Keratinocyte (primary cell): ENCODE results near the gene PIGU. TPM values are rescaled to one million over a fixed set of nuclear protein-coding genes. Genes with fewer than 3 reads are reported as not detected.

Experiments
- DNase-seq: peaks from one replicate; pipeline ENCODE4 v3.0.0-alpha.2; 2011; ENCODE audit warnings: low read depth, missing footprints, low spot score
- FAIRE-seq: peaks from 2 replicates; lab custom pipeline; 2011; peaks lifted over from hg19 to GRCh38; lab: Jason Lieb, UNC
- H2AFZ ChIP-seq: 2 replicates; pipeline ENCODE4 v1.6.0; 2012; ENCODE audit warnings: low read length, control low read depth, inconsistent platforms; ENCODE audit not compliant: control insufficient read depth
- H3K27ac ChIP-seq: 2 replicates; pipeline ENCODE4 v1.5.1; 2011; ENCODE audit warnings: low read length; ENCODE audit not compliant: control insufficient read depth, insufficient read depth
- H3K27me3 ChIP-seq: 3 replicates; pipeline ENCODE4 v1.6.0; 2011; ENCODE audit warnings: low read length; ENCODE audit not compliant: control insufficient read depth, insufficient read depth; ENCODE audit errors: extremely low read depth
- H3K36me3 ChIP-seq, 2 experiments: 2 replicates in 1 of 2; 3 replicates in 1 of 2; pipeline ENCODE4 v1.5.1; 2011; ENCODE audit warnings: low read length in 2 of 2, mild to moderate bottlenecking in 1 of 2; ENCODE audit not compliant: control insufficient read depth in 2 of 2, insufficient read depth in 2 of 2; ENCODE audit errors: extremely low read depth in 1 of 2
- H3K4me1 ChIP-seq: 3 replicates; pipeline ENCODE4 v1.5.1; 2011; ENCODE audit warnings: low read length; ENCODE audit not compliant: control insufficient read depth, insufficient read depth; ENCODE audit errors: extremely low read depth
- H3K4me2 ChIP-seq: 3 replicates; pipeline ENCODE4 v1.6.0; 2011; ENCODE audit warnings: low read depth, low read length; ENCODE audit not compliant: control insufficient read depth, insufficient read depth; ENCODE audit errors: extremely low read depth
- H3K4me3 ChIP-seq, 3 experiments: fragments of 200-600 bp in 1 of 3; sonication (generic) in 1 of 3; 2 replicates in 2 of 3; 3 replicates in 1 of 3; pipeline ENCODE4 v1.5.1; 2011 to 2016; ENCODE audit warnings: low read length in 3 of 3, mild to moderate bottlenecking in 3 of 3, control low read depth in 2 of 3, inconsistent platforms in 1 of 3, low read depth in 1 of 3, mixed read lengths in 1 of 3, mixed run types in 1 of 3, moderate library complexity in 1 of 3; ENCODE audit not compliant: control insufficient read depth in 2 of 3, insufficient read depth in 2 of 3; ENCODE audit errors: extremely low read depth in 1 of 3
- H3K79me2 ChIP-seq: 2 replicates; pipeline ENCODE4 v1.6.0; 2012; ENCODE audit warnings: low read length; ENCODE audit not compliant: control insufficient read depth, insufficient read depth
- H3K9ac ChIP-seq: 3 replicates; pipeline ENCODE4 v1.6.0; 2011; ENCODE audit warnings: low read length; ENCODE audit not compliant: control insufficient read depth, insufficient read depth; ENCODE audit errors: extremely low read depth
- H3K9me1 ChIP-seq: 3 replicates; pipeline ENCODE4 v1.6.0; 2011; ENCODE audit warnings: low read length; ENCODE audit not compliant: control insufficient read depth, insufficient read depth; ENCODE audit errors: extremely low read depth
- H3K9me3 ChIP-seq: 2 replicates; pipeline ENCODE4 v1.5.1; 2012; ENCODE audit warnings: low read depth, low read length; ENCODE audit not compliant: control insufficient read depth
- H4K20me1 ChIP-seq: 3 replicates; pipeline ENCODE4 v1.6.0; 2011; ENCODE audit warnings: low read length; ENCODE audit not compliant: control insufficient read depth, insufficient read depth; ENCODE audit errors: extremely low read depth
- EZH2 ChIP-seq: IDR thresholded peaks from one replicate; pipeline ENCODE4 v1.6.1; 2012; ENCODE audit warnings: inconsistent platforms, mild to moderate bottlenecking, low read length, moderate library complexity
- dilution Hi-C: fragments of 300-500 bp; cut with MboI; formaldehyde crosslinking; loops from one replicate; pipeline ENCODE4 v1.7.0; 2020; ENCODE audit warnings: low sequenced_read_pairs; ENCODE audit not compliant: extremely low pct_ligation_motif_present
- polyA plus RNA-seq, 5 experiments: library from polyadenylated mRNA; depleted of rRNA in 3 of 5; stranded (reverse) in 3 of 5; stranded (forward) in 1 of 5; unstranded in 1 of 5; fragments of >200 nt; gene quantifications; 1 replicate in 1 of 5; 2 replicates in 3 of 5; 3 replicates in 1 of 5; pipeline versions ENCODE4 v1.2.1 to v1.2.3, GENCODE V29; 2011 to 2012; ENCODE audit warnings: missing spikeins in 2 of 5, low read depth in 1 of 5, low replicate concordance in 1 of 5
- TF ChIP-seq, protein P1 (sequence below), 3 experiments: IDR thresholded peaks in 1 of 3; conservative IDR thresholded peaks in 1 of 3; optimal IDR thresholded peaks in 1 of 3; 2 replicates in 2 of 3; 3 replicates in 1 of 3; pipeline versions ENCODE3 to v1.5.1; 2011; ENCODE audit warnings: low read length in 3 of 3, mild to moderate bottlenecking in 3 of 3, moderate library complexity in 2 of 3, control low read depth in 1 of 3, inconsistent platforms in 1 of 3; ENCODE audit not compliant: insufficient read depth in 2 of 3; ENCODE audit errors: extremely low read depth in 1 of 3

PIGU gene
- polyA plus RNA-seq, 1 donor (not counting 4 experiments of a cell fraction or from before 2014, with no cell fraction given): 48.0 TPM

GRCh38 chr20:34626992-34627391, 49.9 kb downstream of the PIGU start:
- no peak overlapping the region for H3K27ac ChIP-seq
- H3K79me2 ChIP-seq: no peaks in the 10 kb centered on the region
- no peaks in the 10 kb centered on the region for H3K27me3 ChIP-seq
- H3K4me2 ChIP-seq: no peak overlapping the region
- H2AFZ ChIP-seq: no peak overlapping the region
- no peak overlapping the region for H3K9ac ChIP-seq
- no peak overlapping the region for H3K4me3 ChIP-seq
- peaks cover under 1% of the 10 kb centered on the region for H3K4me1 ChIP-seq
- FAIRE-seq: no peak
- H3K9me1 ChIP-seq: no peaks in the 10 kb centered on the region
- dilution Hi-C loops: no loop called here
- TF ChIP-seq, protein P1, sequence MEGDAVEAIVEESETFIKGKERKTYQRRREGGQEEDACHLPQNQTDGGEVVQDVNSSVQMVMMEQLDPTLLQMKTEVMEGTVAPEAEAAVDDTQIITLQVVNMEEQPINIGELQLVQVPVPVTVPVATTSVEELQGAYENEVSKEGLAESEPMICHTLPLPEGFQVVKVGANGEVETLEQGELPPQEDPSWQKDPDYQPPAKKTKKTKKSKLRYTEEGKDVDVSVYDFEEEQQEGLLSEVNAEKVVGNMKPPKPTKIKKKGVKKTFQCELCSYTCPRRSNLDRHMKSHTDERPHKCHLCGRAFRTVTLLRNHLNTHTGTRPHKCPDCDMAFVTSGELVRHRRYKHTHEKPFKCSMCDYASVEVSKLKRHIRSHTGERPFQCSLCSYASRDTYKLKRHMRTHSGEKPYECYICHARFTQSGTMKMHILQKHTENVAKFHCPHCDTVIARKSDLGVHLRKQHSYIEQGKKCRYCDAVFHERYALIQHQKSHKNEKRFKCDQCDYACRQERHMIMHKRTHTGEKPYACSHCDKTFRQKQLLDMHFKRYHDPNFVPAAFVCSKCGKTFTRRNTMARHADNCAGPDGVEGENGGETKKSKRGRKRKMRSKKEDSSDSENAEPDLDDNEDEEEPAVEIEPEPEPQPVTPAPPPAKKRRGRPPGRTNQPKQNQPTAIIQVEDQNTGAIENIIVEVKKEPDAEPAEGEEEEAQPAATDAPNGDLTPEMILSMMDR (optimal IDR thresholded peaks at IDR 0.05 in 1 of 3, IDR thresholded peaks at IDR 0.05 in 1 of 3, conservative IDR thresholded peaks at IDR 0.05 in 1 of 3; ENCODE audit: extremely low read depth in 1 of 3, insufficient read depth in 2 of 3, low read length in 3 of 3): no peak
- TF ChIP-seq EZH2: no peak
- H3K36me3 ChIP-seq: peaks cover 4 to 10% of the 10 kb centered on the region in 2 experiments
- no peak for DNase-seq
- H3K9me3 ChIP-seq: no peaks in the 10 kb centered on the region
- H4K20me1 ChIP-seq: no peaks in the 10 kb centered on the region

DNA sequence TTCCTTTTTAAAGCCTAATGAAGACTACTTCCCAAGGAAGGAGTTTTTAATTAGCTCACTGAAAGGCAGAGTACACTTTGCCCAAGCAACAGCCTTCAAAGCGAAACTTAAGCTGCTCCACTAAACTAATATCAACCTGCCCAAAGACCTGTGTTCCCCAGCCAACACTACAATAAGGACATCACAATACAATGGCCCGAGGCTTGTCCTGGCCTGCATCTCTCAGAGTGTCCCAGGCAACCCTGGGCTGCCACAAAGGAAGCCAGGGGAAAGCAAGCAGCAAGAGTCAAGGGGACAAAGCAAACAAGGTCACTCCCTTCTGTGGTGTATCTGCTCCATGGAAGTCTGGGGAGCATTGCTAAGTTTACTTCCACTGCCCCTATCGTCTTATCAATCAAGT, 52.3 kb downstream of the PIGU start:
- no peak overlapping the region for H3K27ac ChIP-seq

More for the DNA sequence above, 52.3 kb downstream of the PIGU start:
- TF ChIP-seq, protein P1 (optimal IDR thresholded peaks at IDR 0.05 in 1 of 3, IDR thresholded peaks at IDR 0.05 in 1 of 3, conservative IDR thresholded peaks at IDR 0.05 in 1 of 3; ENCODE audit: extremely low read depth in 1 of 3, insufficient read depth in 2 of 3, low read length in 3 of 3): no peak
- TF ChIP-seq EZH2: no peak
- dilution Hi-C loops: no loop called here
- Histone ChIP-seq H3K36me3 (peaks cover 4 to 10% of the 10 kb centered on the region in 2 experiments), H4K20me1 (no peaks in the 10 kb centered on the region), H2AFZ (no peak overlapping the region), H3K9ac (no peak overlapping the region), H3K4me2 (no peak overlapping the region), H3K4me1 (peaks cover 6% of the 10 kb centered on the region), H3K9me3 (no peaks in the 10 kb centered on the region), H3K4me3 (no peak overlapping the region), H3K9me1 (no peaks in the 10 kb centered on the region), H3K79me2 (no peaks in the 10 kb centered on the region), H3K27me3 (no peaks in the 10 kb centered on the region)
- no peak for FAIRE-seq
- DNase-seq: no peak
